Smooth muscle cell (in vitro differentiated cells): ENCODE results near the gene SCIN. TPM values are rescaled to one million over a fixed set of nuclear protein-coding genes. Genes with fewer than 3 reads are reported as not detected.
"Not testable (repeated sequence)": the region's sequence is repeated elsewhere in the genome, so short reads cannot be mapped to it uniquely, and the experiment has no call there.

Source experiments
- DNase-seq: peaks from one replicate; lab custom pipeline; 2025; ENCODE audit not compliant: unreplicated experiment; lab: John Stamatoyannopoulos, UW
- H2AFZ ChIP-seq: fragments of 200-600 bp; sonication (generic); 2 replicates; pipeline ENCODE4 v1.6.0; 2016; ENCODE audit warnings: antibody characterized with exemption, low read depth, mild to moderate bottlenecking
- H3F3A ChIP-seq: fragments of 200-600 bp; sonication (generic); 2 replicates; pipeline ENCODE4 v1.6.0; 2017; ENCODE audit warnings: antibody characterized with exemption, low read depth
- H3K27ac ChIP-seq: fragments of 200-600 bp; sonication (generic); 2 replicates; pipeline ENCODE4 v1.5.1; 2016; ENCODE audit warnings: low read depth, mild to moderate bottlenecking
- H3K27me3 ChIP-seq: fragments of 200-600 bp; sonication (generic); 2 replicates; pipeline ENCODE4 v1.6.1; 2016; ENCODE audit warnings: low read depth, mild to moderate bottlenecking
- H3K36me3 ChIP-seq: fragments of 200-600 bp; sonication (generic); 2 replicates; pipeline ENCODE4 v1.5.1; 2016; ENCODE audit warnings: low read depth
- H3K4me1 ChIP-seq: fragments of 200-600 bp; sonication (generic); 2 replicates; pipeline ENCODE4 v1.5.1; 2016; ENCODE audit warnings: low read depth
- H3K4me2 ChIP-seq: fragments of 200-600 bp; sonication (generic); 2 replicates; pipeline ENCODE4 v1.6.0; 2016; ENCODE audit warnings: mild to moderate bottlenecking
- H3K4me3 ChIP-seq: fragments of 200-600 bp; sonication (generic); 2 replicates; pipeline ENCODE4 v1.5.1; 2016; ENCODE audit warnings: mild to moderate bottlenecking
- H3K79me2 ChIP-seq: fragments of 200-600 bp; sonication (generic); 2 replicates; pipeline ENCODE4 v1.6.0; 2016; ENCODE audit warnings: low read depth, mild to moderate bottlenecking
- H3K9ac ChIP-seq: fragments of 200-600 bp; sonication (generic); 2 replicates; pipeline ENCODE4 v1.6.0; 2016; ENCODE audit warnings: low read depth
- H3K9me3 ChIP-seq: fragments of 200-600 bp; sonication (generic); replicated peaks from 2 replicates; pipeline ENCODE4 v1.5.1; 2016; ENCODE audit warnings: low read depth
- H4K20me1 ChIP-seq: fragments of 200-600 bp; sonication (generic); 2 replicates; pipeline ENCODE4 v1.6.0; 2016; ENCODE audit warnings: low read depth
- CTCF ChIP-seq: fragments of 200-600 bp; sonication (generic); IDR thresholded peaks from 2 replicates; pipeline ENCODE4 v1.5.1; 2017; ENCODE audit warnings: borderline replicate concordance, mild to moderate bottlenecking, antibody characterized with exemption; ENCODE audit not compliant: insufficient read depth, poor library complexity, severe bottlenecking
- WGBS: methylation state at CpG from one replicate; pipeline ENCODE4 v1.1.7; 2016; ENCODE audit warnings: low lambda C conversion rate; 5-methylcytosine and 5-hydroxymethylcytosine counted together
- polyA plus RNA-seq: library from polyadenylated mRNA; unstranded; fragments of >200 nt; fragmentation: Nextera tagmentation; extraction: Ambion mirVana; gene quantifications from 2 replicates; pipeline ENCODE4 v1.2.1, GENCODE V29; 2016
- total RNA-seq: library from RNA; depleted of rRNA; stranded (reverse); fragments of >200 nt; gene quantifications from 2 replicates; pipeline ENCODE4 v1.2.3, GENCODE V29; 2014

SCIN gene
- total and polyA plus RNA-seq, 2 experiments from 2014 or later = 0.31 TPM

DNA sequence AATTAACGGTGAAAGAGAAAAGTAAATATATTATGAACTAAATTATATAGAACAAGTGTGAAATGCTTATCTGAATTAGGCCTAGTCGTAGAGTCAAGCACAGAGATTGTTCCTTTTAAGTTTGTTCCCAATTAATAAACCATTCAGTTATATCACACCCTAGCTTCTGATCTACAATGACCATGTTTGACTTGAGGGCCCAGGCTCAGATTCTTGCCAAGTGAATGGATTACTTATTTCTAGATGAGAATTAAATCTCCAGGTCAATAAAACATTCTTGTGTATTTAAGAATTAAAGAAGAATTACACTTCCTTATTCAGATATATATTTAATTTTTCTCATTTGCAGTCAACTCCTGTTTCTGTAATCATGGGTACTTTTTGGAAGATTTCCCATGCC, 79.6 kb downstream of the SCIN start:
- Histone ChIP-seq H3K79me2 (no peaks in the 10 kb centered on the region), H3K9ac (no peak overlapping the region), H3K27me3 (no peaks in the 10 kb centered on the region), H3K4me1 (peaks cover 6% of the 10 kb centered on the region), H2AFZ (peak overlapping the region; percentile 35), H3F3A (peaks cover 4% of the 10 kb centered on the region), H4K20me1 (no peaks in the 10 kb centered on the region), H3K36me3 (no peaks in the 10 kb centered on the region), H3K27ac (peak overlapping the region; percentile 90), H3K9me3 (no peaks in the 10 kb centered on the region), H3K4me2 (no peak overlapping the region), H3K4me3 (no peak overlapping the region)
- no peak for TF ChIP-seq CTCF
- 97% methylated on average over 2 of the region's 2 CpGs for WGBS
- no peak for DNase-seq

DNA sequence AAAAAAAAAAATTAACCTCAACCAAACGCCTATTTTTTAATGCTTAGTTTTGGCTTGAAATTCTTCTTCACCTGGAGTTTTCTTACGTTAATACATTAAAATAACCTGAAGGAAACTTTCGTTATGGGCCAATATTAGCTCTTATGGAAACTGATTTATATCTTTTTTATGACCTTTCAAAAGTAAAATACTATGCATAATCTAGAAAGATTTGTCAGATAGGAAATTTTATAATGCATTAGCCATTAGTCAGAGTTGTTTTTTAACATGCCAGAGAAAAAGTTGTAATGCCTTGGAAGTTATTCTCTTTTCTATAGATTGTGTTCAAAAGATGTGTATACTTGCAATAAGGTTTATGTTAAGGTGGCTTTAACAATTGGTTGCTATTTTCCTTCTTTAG, 82.6 kb downstream of the SCIN start:
- Histone ChIP-seq H3K79me2 (no peaks in the 10 kb centered on the region), H3F3A (no peaks in the 10 kb centered on the region), H2AFZ (no peak overlapping the region), H3K36me3 (no peaks in the 10 kb centered on the region), H4K20me1 (no peaks in the 10 kb centered on the region), H3K9ac (no peak overlapping the region), H3K27ac (no peak overlapping the region), H3K4me3 (no peak overlapping the region), H3K4me2 (no peak overlapping the region), H3K27me3 (no peaks in the 10 kb centered on the region), H3K4me1 (no peaks in the 10 kb centered on the region), H3K9me3 (no peaks in the 10 kb centered on the region)
- no peak for TF ChIP-seq CTCF
- no peak for DNase-seq
- 87% methylated on average over 3 of the region's 3 CpGs for WGBS

- H4K20me1 ChIP-seq = no peaks in the 10 kb centered on the region
- H3K9me3 ChIP-seq = no peaks in the 10 kb centered on the region
- no peaks in the 10 kb centered on the region for H3K79me2 ChIP-seq
- no peak overlapping the region for H3K4me3 ChIP-seq
- H3F3A ChIP-seq = no peaks in the 10 kb centered on the region
- no peak overlapping the region for H3K27ac ChIP-seq
- 98% methylated on average over 2 of the region's 2 CpGs for WGBS
- no peaks in the 10 kb centered on the region for H3K36me3 ChIP-seq
- H3K9ac ChIP-seq = no peak overlapping the region
- no peak overlapping the region for H2AFZ ChIP-seq
- H3K27me3 ChIP-seq = no peaks in the 10 kb centered on the region
- H3K4me1 ChIP-seq = no peaks in the 10 kb centered on the region
- no peak for TF ChIP-seq CTCF
- no peak overlapping the region for H3K4me2 ChIP-seq
- DNase-seq = no peak
Observed at GRCh38 chr7:12653518-12653917, 83.0 kb downstream of the SCIN start.

DNA sequence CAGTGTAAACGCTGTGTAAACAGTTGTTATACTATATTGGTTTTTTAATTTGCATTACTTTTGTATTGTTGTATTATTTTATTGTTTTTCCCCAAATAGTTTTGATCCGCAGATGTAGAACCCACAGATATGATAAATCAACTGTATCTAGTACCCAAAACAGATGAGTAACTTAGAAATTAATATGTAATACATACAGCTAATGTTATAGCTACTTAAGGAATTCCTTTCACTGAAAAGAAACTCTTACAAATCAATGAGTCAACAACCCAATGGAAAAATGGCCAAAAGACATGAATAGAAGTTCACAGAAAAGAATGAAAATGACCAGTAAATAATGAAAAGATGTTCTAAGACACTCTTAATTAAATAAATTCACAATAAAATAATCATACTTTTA, 84.6 kb downstream of the SCIN start:
- no peaks in the 10 kb centered on the region for H3K9me3 ChIP-seq
- no peak overlapping the region for H3K4me3 ChIP-seq
- H4K20me1 ChIP-seq = no peaks in the 10 kb centered on the region
- no peaks in the 10 kb centered on the region for H3K36me3 ChIP-seq
- WGBS = 95% methylated on average over 2 of the region's 2 CpGs
- no peaks in the 10 kb centered on the region for H3F3A ChIP-seq
- no peaks in the 10 kb centered on the region for H3K4me1 ChIP-seq
- no peak for TF ChIP-seq CTCF
- no peak overlapping the region for H2AFZ ChIP-seq
- DNase-seq = no peak
- no peak overlapping the region for H3K9ac ChIP-seq
- no peak overlapping the region for H3K4me2 ChIP-seq
- no peaks in the 10 kb centered on the region for H3K27me3 ChIP-seq
- H3K79me2 ChIP-seq = no peaks in the 10 kb centered on the region
- no peak overlapping the region for H3K27ac ChIP-seq

GRCh38 chr7:12660423-12660822, 89.9 kb downstream of the SCIN start:
- not testable (repeated sequence) for H3K79me2 ChIP-seq, H3K27me3 ChIP-seq, H3K4me2 ChIP-seq, H3K4me1 ChIP-seq, H3K9me3 ChIP-seq, H3K4me3 ChIP-seq, DNase-seq, H4K20me1 ChIP-seq, H3F3A ChIP-seq, H3K36me3 ChIP-seq
- 31% methylated on average over 8 of the region's 8 CpGs for WGBS
- Histone ChIP-seq H2AFZ (peak overlapping the region; percentile 41), H3K9ac (peak overlapping the region; percentile 62), H3K27ac (peak overlapping the region; percentile 81)

- H3K9ac ChIP-seq, H3K36me3 ChIP-seq, H3K9me3 ChIP-seq, H4K20me1 ChIP-seq, H3K4me3 ChIP-seq, H2AFZ ChIP-seq, H3K79me2 ChIP-seq, H3K4me2 ChIP-seq, H3K27me3 ChIP-seq, H3K4me1 ChIP-seq, H3F3A ChIP-seq, DNase-seq: not testable (repeated sequence)
- WGBS = 72% methylated on average over 3 of the region's 3 CpGs
- peak overlapping the region; percentile 81 for H3K27ac ChIP-seq
Observed at GRCh38 chr7:12660986-12661385, 90.5 kb downstream of the SCIN start.
